Liver (tissue), 9 donors: Measurements from ENCODE around the gene ADGRV1. TPM values are rescaled to one million over a fixed set of nuclear protein-coding genes. Genes with fewer than 3 reads are reported as not detected.
"Not testable (repeated sequence)": the region's sequence is repeated elsewhere in the genome, so short reads cannot be mapped to it uniquely, and the experiment has no call there.

Experiments used
- DNase-seq: peaks from one replicate; pipeline ENCODE4 v3.0.0-alpha.2; 2017; ENCODE audit warnings: low spot score
- H3K27ac ChIP-seq, 2 donors: one replicate each; pipeline ENCODE4 v1.7.0; 2013; ENCODE audit warnings: inconsistent platforms in 2 of 2, low read length in 2 of 2, control low read depth in 1 of 2, low read depth in 1 of 2, mild to moderate bottlenecking in 1 of 2
- H3K27me3 ChIP-seq, 4 donors: one replicate each; pipeline versions ENCODE4 v1.6.1 to v1.7.0; 2013; ENCODE audit warnings: low read length in 3 of 4, inconsistent platforms in 1 of 4, mild to moderate bottlenecking in 1 of 4, moderate library complexity in 1 of 4; ENCODE audit not compliant: control insufficient read depth in 4 of 4, insufficient read depth in 4 of 4
- H3K36me3 ChIP-seq, 4 donors: one replicate each; pipeline versions ENCODE4 v1.6.1 to v1.7.0; 2013; ENCODE audit warnings: low read length in 3 of 4, mild to moderate bottlenecking in 3 of 4, low read depth in 1 of 4, moderate library complexity in 1 of 4; ENCODE audit not compliant: control insufficient read depth in 4 of 4, insufficient read depth in 3 of 4
- H3K4me1 ChIP-seq, 4 donors: one replicate each; pipeline versions ENCODE4 v1.6.1 to v1.7.0; 2013; ENCODE audit warnings: low read length in 3 of 4, mild to moderate bottlenecking in 3 of 4, moderate library complexity in 1 of 4; ENCODE audit not compliant: control insufficient read depth in 4 of 4, insufficient read depth in 4 of 4
- H3K4me3 ChIP-seq, 3 donors: one replicate each; pipeline versions ENCODE4 v1.6.1 to v1.7.0; 2013; ENCODE audit warnings: low read length in 3 of 3, control low read depth in 1 of 3, low read depth in 1 of 3, mild to moderate bottlenecking in 1 of 3
- H3K9ac ChIP-seq, 2 donors: one replicate each; pipeline ENCODE4 v1.7.0; 2013; ENCODE audit warnings: low read length in 2 of 2, mild to moderate bottlenecking in 2 of 2, moderate library complexity in 2 of 2, control low read depth in 1 of 2, low read depth in 1 of 2
- H3K9me3 ChIP-seq, 4 donors: one replicate each; pipeline versions ENCODE4 v1.6.1 to v1.7.0; 2013; ENCODE audit warnings: low read length in 3 of 4; ENCODE audit not compliant: control insufficient read depth in 4 of 4
- ATF3 ChIP-seq: IDR thresholded peaks from 2 replicates; pipeline ENCODE4 v1.6.1; 2016; ENCODE audit warnings: antibody characterized with exemption
- CTCF ChIP-seq: fragments of 150-350 bp; IDR thresholded peaks from 2 replicates; pipeline ENCODE4 v1.5.1; 2017; ENCODE audit warnings: improper control_type of control experiment, low read depth, low read length; ENCODE audit not compliant: missing input control
- GABPA ChIP-seq, 2 donors: IDR thresholded peaks in 1 of 2; conservative IDR thresholded peaks in 1 of 2; 2 replicates each; pipeline ENCODE4 v1.6.1; 2016; ENCODE audit warnings: antibody characterized with exemption in 2 of 2, mild to moderate bottlenecking in 1 of 2, moderate library complexity in 1 of 2
- HNF4A ChIP-seq, 2 donors: conservative IDR thresholded peaks; 2 replicates each; pipeline ENCODE4 v1.6.1; 2016; ENCODE audit warnings: antibody characterized with exemption in 2 of 2, mild to moderate bottlenecking in 2 of 2
- HNF4G ChIP-seq: IDR thresholded peaks from 2 replicates; pipeline ENCODE4 v1.6.1; 2016; ENCODE audit warnings: antibody characterized with exemption
- JUND ChIP-seq, 2 donors: IDR thresholded peaks; 2 replicates each; pipeline ENCODE4 v1.6.1; 2016; ENCODE audit warnings: antibody characterized with exemption in 2 of 2
- MAX ChIP-seq: IDR thresholded peaks from 2 replicates; pipeline ENCODE4 v1.6.1; 2016; ENCODE audit warnings: antibody characterized with exemption
- NR2F2 ChIP-seq: IDR thresholded peaks from 2 replicates; pipeline ENCODE4 v1.6.1; 2016; ENCODE audit warnings: antibody characterized with exemption
- RAD21 ChIP-seq, 2 donors: IDR thresholded peaks; 2 replicates each; pipeline ENCODE4 v1.6.1; 2016; ENCODE audit warnings: antibody characterized with exemption in 2 of 2, mild to moderate bottlenecking in 2 of 2
- RXRA ChIP-seq, 2 donors: IDR thresholded peaks; 2 replicates each; pipeline ENCODE4 v1.6.1; 2017 to 2018; ENCODE audit warnings: antibody characterized with exemption in 2 of 2, mild to moderate bottlenecking in 1 of 2
- SP1 ChIP-seq: IDR thresholded peaks from 2 replicates; pipeline ENCODE4 v1.6.1; 2018; ENCODE audit warnings: antibody characterized with exemption, mild to moderate bottlenecking
- TAF1 ChIP-seq: conservative IDR thresholded peaks from 2 replicates; pipeline ENCODE4 v1.6.1; 2016; ENCODE audit warnings: antibody characterized with exemption, mild to moderate bottlenecking
- YY1 ChIP-seq: IDR thresholded peaks from 2 replicates; pipeline ENCODE4 v1.6.1; 2016; ENCODE audit warnings: antibody characterized with exemption, mild to moderate bottlenecking
- ZBTB33 ChIP-seq: IDR thresholded peaks from 2 replicates; pipeline ENCODE4 v1.6.1; 2016; ENCODE audit warnings: antibody characterized with exemption
- WGBS: extraction: QIAGEN DNeasy Blood & Tissue Kit; methylation state at CpG from one replicate; pipeline ENCODE4 v1.1.7; 2013; 5-methylcytosine and 5-hydroxymethylcytosine counted together
- polyA plus RNA-seq, 2 donors: library from polyadenylated mRNA; stranded (reverse) in 1 of 2; unstranded in 1 of 2; fragments of 200-250 nt in 1 of 2; fragments of >200 nt in 1 of 2; fragmentation: Nextera tagmentation in 1 of 2; extraction: Ambion mirVana in 1 of 2; gene quantifications; one replicate each; pipeline versions ENCODE4 v1.2.1 to v1.2.3, GENCODE V29; 2013 to 2015
- total RNA-seq, 2 donors: library from RNA; depleted of rRNA; stranded (reverse); fragments of >200 nt; gene quantifications; one replicate each; pipeline ENCODE4 v1.2.3, GENCODE V29; 2014
- donor health status: healthy.
- donor health status: healthy.
- donor health status: healthy.
- donor health status: healthy.
- donor health status: healthy.

ADGRV1 gene
- total and polyA plus RNA-seq, 4 donors = 5.1 to 15.5 (median 9.6) TPM

- no peaks in the 10 kb centered on the region for H3K9me3 ChIP-seq
- 88% methylated on average over 7 of the region's 7 CpGs for WGBS
- H3K4me3 ChIP-seq = no peak overlapping the region
- no peaks in the 10 kb centered on the region for H3K36me3 ChIP-seq
- H3K9ac ChIP-seq = no peak overlapping the region
- no peaks in the 10 kb centered on the region for H3K27me3 ChIP-seq
- no peak for DNase-seq
- TF ChIP-seq ATF3 (no peak), NR2F2 (no peak), JUND (IDR thresholded peaks at IDR 0.05) (no peak), RXRA (IDR thresholded peaks at IDR 0.05) (no peak), GABPA (IDR thresholded peaks at IDR 0.05 in 1 of 2, conservative IDR thresholded peaks at IDR 0.05 in 1 of 2) (no peak)
- H3K27ac ChIP-seq = no peak overlapping the region
- H3K4me1 ChIP-seq = no peaks in the 10 kb centered on the region
Measured at GRCh38 chr5:90598293-90598692, 39.7 kb downstream of the ADGRV1 start.

- H3K4me1 ChIP-seq, H3K9ac ChIP-seq, H3K9me3 ChIP-seq, DNase-seq, H3K36me3 ChIP-seq, H3K27me3 ChIP-seq, H3K27ac ChIP-seq, H3K4me3 ChIP-seq: not testable (repeated sequence)
- WGBS = 93% methylated on average over 3 of the region's 3 CpGs
Measured at GRCh38 chr5:90600307-90600706, 41.7 kb downstream of the ADGRV1 start.

GRCh38 chr5:90601468-90601867 is 42.9 kb downstream of the ADGRV1 start:
- no peaks in the 10 kb centered on the region for H3K9me3 ChIP-seq
- no peak overlapping the region for H3K27ac ChIP-seq
- no peak for DNase-seq
- WGBS = 67% methylated on average over 2 of the region's 2 CpGs
- no peaks in the 10 kb centered on the region for H3K4me1 ChIP-seq
- H3K9ac ChIP-seq = no peak overlapping the region
- no peaks in the 10 kb centered on the region for H3K36me3 ChIP-seq
- TF ChIP-seq RXRA (IDR thresholded peaks at IDR 0.05) = no peak
- TF ChIP-seq ATF3 = no peak
- no peak for TF ChIP-seq YY1
- TF ChIP-seq ZBTB33 = no peak
- TF ChIP-seq CTCF = no peak
- H3K4me3 ChIP-seq = no peak overlapping the region
- peaks cover 0 to 3% (median 0%) of the 10 kb centered on the region in 4 donors for H3K27me3 ChIP-seq

GRCh38 chr5:90602681-90603080 is 44.1 kb downstream of the ADGRV1 start:
- Histone ChIP-seq H3K27ac (no peak overlapping the region), H3K4me3 (no peak overlapping the region), H3K27me3 (peaks cover 0 to 4% (median 1%) of the 10 kb centered on the region in 4 donors), H3K9ac (no peak overlapping the region), H3K9me3 (no peaks in the 10 kb centered on the region), H3K4me1 (no peaks in the 10 kb centered on the region), H3K36me3 (no peaks in the 10 kb centered on the region)
- no peak for DNase-seq
- TF ChIP-seq GABPA (IDR thresholded peaks at IDR 0.05 in 1 of 2, conservative IDR thresholded peaks at IDR 0.05 in 1 of 2) (no peak), RAD21 (IDR thresholded peaks at IDR 0.05) (no peak), ZBTB33 (no peak), HNF4A (conservative IDR thresholded peaks at IDR 0.05) (no peak), SP1 (no peak), HNF4G (no peak), MAX (no peak), RXRA (IDR thresholded peaks at IDR 0.05) (no peak), ATF3 (no peak), TAF1 (no peak), JUND (IDR thresholded peaks at IDR 0.05) (no peak)
- WGBS = 39% methylated on average over 1 of the region's 1 CpG
